Measurements from ENCODE around the gene GLP1R.

Gene GLP1R

GRCh38 chr6:39065561-39065960, 17.0 kb downstream of the GLP1R start:
- DNase-seq = no peak

- DNase-seq = no peak
Measured at GRCh38 chr6:39068391-39068790, 19.8 kb downstream of the GLP1R start.

GRCh38 chr6:39072830-39073229, 24.2 kb downstream of the GLP1R start:
- DNase-seq = no peak

- peak in 1 of 2 experiments; percentile 7 for DNase-seq
Measured at GRCh38 chr6:39073471-39074355, 25.1 kb downstream of the GLP1R start.

GRCh38 chr6:39074486-39074885, 25.9 kb downstream of the GLP1R start:
- DNase-seq = peak in 1 of 2 experiments; percentile 8

DNA sequence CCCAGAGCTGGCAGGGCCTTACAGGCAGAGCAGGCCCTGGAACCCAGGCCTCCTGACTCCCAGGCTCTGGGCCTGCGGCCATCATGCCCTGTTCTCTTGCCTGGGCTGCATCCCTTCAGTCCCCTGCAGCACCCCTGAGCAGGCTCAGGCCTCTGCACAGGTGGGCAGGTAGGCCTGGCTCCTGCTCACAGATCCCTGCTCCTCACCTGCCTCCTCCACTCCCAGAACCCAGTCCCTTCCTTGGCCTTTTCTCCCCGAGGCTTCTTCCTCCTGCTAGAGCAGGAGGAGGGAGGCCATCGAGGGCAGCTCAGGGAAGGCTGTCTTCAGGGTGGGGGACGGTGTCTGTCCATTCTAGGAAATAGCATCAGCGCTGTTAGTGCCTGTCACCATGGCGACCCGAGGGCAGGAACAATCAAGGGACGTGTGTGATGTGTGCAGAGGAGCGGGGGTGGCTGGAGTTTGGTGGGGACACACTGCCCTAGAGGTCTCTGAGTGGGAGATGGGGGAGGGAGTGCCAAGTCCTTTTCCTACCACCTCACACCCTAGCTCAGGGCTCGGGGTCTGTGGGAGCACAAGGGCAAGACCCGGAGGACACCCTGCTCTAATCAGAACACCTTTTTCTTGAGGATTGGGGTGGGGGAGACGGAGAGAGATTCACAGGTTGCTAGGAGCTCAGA, 26.6 kb downstream of the GLP1R start:
- DNase-seq = peak in 1 of 2 experiments; percentile 4

DNA sequence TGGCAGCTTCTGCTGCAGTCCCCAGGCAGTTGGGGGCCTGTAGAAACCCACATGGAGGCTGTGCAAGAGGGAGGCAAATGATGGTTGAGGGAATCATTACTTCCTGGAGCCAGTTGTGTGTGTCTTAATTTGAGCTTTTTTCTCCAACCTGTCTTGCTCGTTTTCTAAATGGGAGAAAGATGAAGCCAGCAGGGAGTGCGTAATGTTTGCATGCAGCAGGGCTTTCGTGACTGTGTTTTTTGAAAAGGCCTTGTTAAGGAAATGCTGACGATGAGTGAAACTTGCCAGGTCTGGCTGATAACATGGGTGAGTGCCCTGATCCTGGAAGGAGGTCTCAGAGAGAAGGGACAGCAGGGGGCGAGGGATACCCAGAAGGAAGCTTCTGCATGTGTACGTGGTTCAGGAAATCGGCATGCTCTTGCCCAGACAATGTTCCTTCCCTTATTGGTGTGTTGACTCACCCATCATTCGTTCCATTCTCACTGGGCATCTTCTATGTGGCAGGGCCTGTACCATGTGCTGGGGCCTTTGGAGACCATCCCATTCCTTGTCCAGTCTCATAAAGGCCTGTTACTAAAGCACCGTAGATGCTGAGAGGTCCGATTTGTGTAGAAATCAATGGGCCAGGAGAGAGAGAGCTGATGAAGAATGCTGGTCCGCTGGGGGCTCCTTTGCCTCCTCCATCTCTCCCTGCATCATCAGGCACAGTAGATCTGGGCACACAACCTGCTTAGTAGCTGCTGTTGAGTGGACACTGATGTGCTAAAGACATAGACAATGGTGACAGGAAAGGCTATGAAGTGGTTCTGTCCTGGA, 27.4 kb downstream of the GLP1R start:
- DNase-seq = peak in 1 of 2 experiments; percentile 9

- DNase-seq = peak in 1 of 2 experiments; percentile 13
Measured at GRCh38 chr6:39076623-39077535, 28.3 kb downstream of the GLP1R start.

- no peak for DNase-seq
Measured at GRCh38 chr6:39077882-39078594, 29.5 kb downstream of the GLP1R start.

DNA sequence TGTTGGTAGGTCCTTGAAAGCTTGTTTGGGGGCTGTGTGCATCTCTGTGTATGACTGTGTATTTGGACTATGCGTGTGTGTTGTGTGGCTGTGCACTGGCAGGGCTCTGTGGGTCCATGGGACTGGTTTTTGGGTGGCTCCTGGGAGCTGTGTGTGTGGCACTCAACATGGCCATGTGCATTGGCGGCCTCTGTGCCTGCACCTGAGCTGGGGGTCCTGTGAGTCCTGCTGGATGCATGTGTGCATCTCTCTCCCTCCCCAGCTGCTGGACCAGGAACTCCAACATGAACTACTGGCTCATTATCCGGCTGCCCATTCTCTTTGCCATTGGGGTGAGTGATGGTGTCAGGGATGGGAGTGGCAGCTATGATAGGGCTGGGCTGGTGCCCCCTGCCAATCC, 30.1 kb downstream of the GLP1R start:
- no peak for DNase-seq

GRCh38 chr6:39079197-39080125, 30.9 kb downstream of the GLP1R start:
- peak in 1 of 2 experiments; percentile 8 for DNase-seq

DNA sequence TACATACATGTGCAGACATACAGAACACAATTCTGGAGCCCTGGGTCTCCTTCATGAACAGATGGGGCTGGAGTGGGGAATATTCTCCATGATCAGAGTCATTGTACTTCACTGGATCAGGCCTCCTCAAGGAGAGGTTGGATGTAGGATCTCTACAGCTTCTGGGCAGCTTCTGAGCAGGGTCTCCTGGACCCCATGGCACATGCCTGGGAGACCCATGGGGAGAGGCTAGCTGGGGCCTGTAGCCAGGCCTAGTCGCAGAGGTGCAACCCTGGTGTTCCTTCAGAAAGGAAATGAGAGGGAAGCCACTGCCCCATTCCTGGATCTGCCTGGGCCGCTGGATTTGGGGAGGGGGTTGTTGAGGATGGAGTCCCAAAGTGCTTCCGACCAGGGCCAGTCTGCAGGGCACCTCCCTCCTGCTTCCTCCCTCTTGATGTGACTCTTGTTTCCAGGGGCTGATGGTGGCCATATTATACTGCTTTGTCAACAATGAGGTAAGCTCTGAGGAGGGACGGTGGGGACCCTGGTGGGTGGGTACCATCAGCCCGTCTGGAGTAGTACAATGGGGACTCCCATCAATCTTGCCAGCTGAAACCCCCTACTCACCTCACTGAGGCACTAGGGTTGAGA, 31.8 kb downstream of the GLP1R start:
- no peak for DNase-seq

DNA sequence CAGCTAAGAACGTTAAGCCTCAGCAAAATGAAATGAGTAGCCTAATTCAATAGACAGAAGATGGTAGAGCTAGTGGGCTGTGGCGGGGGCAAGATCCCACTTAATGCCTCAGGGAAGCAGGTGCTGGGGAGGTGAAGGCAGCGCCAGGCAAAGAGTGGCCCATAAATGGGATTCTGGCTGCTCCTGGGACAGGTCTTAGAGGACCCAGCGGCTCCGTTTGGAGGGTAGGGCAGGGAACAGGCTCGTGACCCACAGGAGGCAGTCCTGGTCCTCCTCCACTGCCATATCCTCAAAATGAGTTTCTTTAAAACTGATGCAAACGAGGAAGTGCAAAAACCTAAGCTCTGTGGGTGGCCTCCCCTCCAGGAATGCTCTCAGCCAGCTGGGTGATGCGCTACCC, 33.7 kb downstream of the GLP1R start:
- no peak for DNase-seq

GRCh38 chr6:39083231-39083634, 34.7 kb downstream of the GLP1R start:
- peak in 1 of 2 experiments; percentile 35 for DNase-seq

GRCh38 chr6:39084506-39084905, 35.9 kb downstream of the GLP1R start:
- DNase-seq = no peak

GRCh38 chr6:39085129-39085797, 36.7 kb downstream of the GLP1R start:
- DNase-seq = no peak

DNA sequence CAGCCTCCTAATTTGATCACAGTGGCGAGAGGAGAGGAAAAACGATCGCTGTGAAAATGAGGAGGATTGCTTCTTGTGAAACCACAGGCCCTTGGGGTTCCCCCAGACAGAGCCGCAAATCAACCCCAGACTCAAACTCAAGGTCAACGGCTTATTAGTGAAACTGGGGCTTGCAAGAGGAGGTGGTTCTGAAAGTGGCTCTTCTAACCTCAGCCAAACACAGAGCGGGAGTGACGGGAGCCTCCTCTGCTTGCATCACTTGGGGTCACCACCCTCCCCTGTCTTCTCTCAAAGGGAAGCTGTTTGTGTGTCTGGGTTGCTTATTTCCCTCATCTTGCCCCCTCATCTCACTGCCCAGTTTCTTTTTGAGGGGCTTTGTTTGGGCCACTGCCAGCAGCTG, 37.7 kb downstream of the GLP1R start:
- DNase-seq = peak; percentile 52 to 55

- no peak for DNase-seq
Measured at GRCh38 chr6:39086711-39087110, 38.1 kb downstream of the GLP1R start.

DNA sequence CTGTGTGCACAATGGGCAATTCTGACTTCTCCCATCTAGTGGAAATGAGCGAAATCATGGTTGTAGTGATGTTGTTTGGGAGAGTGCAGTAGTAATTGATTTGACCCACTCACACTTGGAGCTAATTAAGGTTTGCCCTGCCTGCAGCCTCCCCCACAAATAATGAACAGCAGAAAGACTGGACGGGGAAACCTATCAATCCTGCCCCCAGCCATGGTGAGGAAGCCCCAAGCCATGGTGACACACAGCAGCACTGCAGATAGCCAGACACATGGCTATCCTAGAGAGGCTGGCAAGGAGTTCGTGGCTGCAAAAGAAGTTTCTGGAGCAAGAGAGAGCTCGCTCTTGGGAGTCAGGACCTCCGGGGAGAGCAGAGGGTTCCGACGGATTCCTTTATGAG, 38.6 kb downstream of the GLP1R start:
- no peak for DNase-seq
